ENCODE results near the gene ZNF319. TPM values are rescaled to one million over a fixed set of nuclear protein-coding genes. Genes with fewer than 3 reads are reported as not detected.
A peak's percentile ranks its signal among the peaks of the same experiment; 100 is the strongest.

Gene ZNF319
- total RNA-seq, 2 experiments from 2014 or later = 19.8 to 20.2 TPM

- Mint-ChIP-seq H3K27me3 (peaks cover 18% of the 10 kb centered on the region), H3K4me3 (no peak overlapping the region), H3K36me3 (ENCODE audit: low read depth) (no peaks in the 10 kb centered on the region), H3K4me1 (peaks cover 1% of the 10 kb centered on the region), H3K27ac (no peak overlapping the region), H3K9me3 (no peaks in the 10 kb centered on the region)
- ChIA-PET CTCF (no interaction called here), POLR2A (no interaction called here)
- DNase-seq = no peak
Measured at GRCh38 chr16:58031016-58031800, 30.7 kb upstream of the ZNF319 start.

GRCh38 chr16:58030136-58030840 is 29.8 kb upstream of the ZNF319 start:
- ChIA-PET POLR2A (no interaction called here), CTCF (interaction anchor here (0.9 kb wide), 1 partner anchor 67 kb away, joined by 3 read pairs; no protein-coding TSS in a partner anchor)
- Mint-ChIP-seq H3K36me3 (ENCODE audit: low read depth) (no peaks in the 10 kb centered on the region), H3K4me3 (no peak overlapping the region), H3K4me1 (peaks cover 1% of the 10 kb centered on the region), H3K27ac (no peak overlapping the region), H3K27me3 (peaks cover 18% of the 10 kb centered on the region), H3K9me3 (no peaks in the 10 kb centered on the region)
- DNase-seq = no peak

- H3K4me1 Mint-ChIP-seq = peaks cover 8% of the 10 kb centered on the region
- H3K27ac Mint-ChIP-seq = no peak overlapping the region
- CTCF ChIA-PET = interaction anchor here (0.9 kb wide), 1 partner anchor 68 kb away, joined by 3 read pairs; no protein-coding TSS in a partner anchor
- H3K36me3 Mint-ChIP-seq (ENCODE audit: low read depth) = no peaks in the 10 kb centered on the region
- DNase-seq = no peak
- POLR2A ChIA-PET = no interaction called here
- no peaks in the 10 kb centered on the region for H3K9me3 Mint-ChIP-seq
- no peak overlapping the region for H3K4me3 Mint-ChIP-seq
- peaks cover 23% of the 10 kb centered on the region for H3K27me3 Mint-ChIP-seq
Measured at GRCh38 chr16:58029410-58029809, 28.9 kb upstream of the ZNF319 start.

GRCh38 chr16:58028541-58029070 is 28.1 kb upstream of the ZNF319 start:
- Mint-ChIP-seq H3K9me3 (no peaks in the 10 kb centered on the region), H3K36me3 (ENCODE audit: low read depth) (no peaks in the 10 kb centered on the region), H3K4me1 (peaks cover 12% of the 10 kb centered on the region), H3K4me3 (no peak overlapping the region), H3K27me3 (peaks cover 23% of the 10 kb centered on the region), H3K27ac (no peak overlapping the region)
- DNase-seq = no peak
- CTCF ChIA-PET = interaction anchor here (0.5 to 1.1 kb wide), 2 partner anchors 30 to 93 kb away, joined by 3 read pairs; no protein-coding TSS in a partner anchor
- POLR2A ChIA-PET = no interaction called here

- ChIA-PET POLR2A (no interaction called here), CTCF (interaction anchor here (1.1 kb wide), 1 partner anchor 94 kb away, joined by 3 read pairs; no protein-coding TSS in a partner anchor)
- Mint-ChIP-seq H3K4me1 (peaks cover 13% of the 10 kb centered on the region), H3K4me3 (no peak overlapping the region), H3K9me3 (no peaks in the 10 kb centered on the region), H3K36me3 (ENCODE audit: low read depth) (no peaks in the 10 kb centered on the region), H3K27me3 (peaks cover 23% of the 10 kb centered on the region), H3K27ac (no peak overlapping the region)
- no peak for DNase-seq
Measured at GRCh38 chr16:58027916-58028455, 27.5 kb upstream of the ZNF319 start.

GRCh38 chr16:58027161-58027915 is 26.9 kb upstream of the ZNF319 start:
- H3K27ac Mint-ChIP-seq = no peak overlapping the region
- H3K4me1 Mint-ChIP-seq = peaks cover 13% of the 10 kb centered on the region
- POLR2A ChIA-PET = no interaction called here
- no peak for DNase-seq
- no peaks in the 10 kb centered on the region for H3K9me3 Mint-ChIP-seq
- CTCF ChIA-PET = interaction anchor here (1.1 to 1.6 kb wide), 2 partner anchors 94 to 102 kb away, joined by 3 to 4 read pairs; partner anchors contain the start of gene CFAP20
- peaks cover 23% of the 10 kb centered on the region for H3K27me3 Mint-ChIP-seq
- H3K36me3 Mint-ChIP-seq (ENCODE audit: low read depth) = no peaks in the 10 kb centered on the region
- H3K4me3 Mint-ChIP-seq = no peak overlapping the region

GRCh38 chr16:58026705-58027160 is 26.3 kb upstream of the ZNF319 start:
- POLR2A ChIA-PET = interaction anchor here (2.3 kb wide), 1 partner anchor 103 kb away, joined by 12 read pairs; the partner anchor contains the start of gene CFAP20
- Mint-ChIP-seq H3K9me3 (no peaks in the 10 kb centered on the region), H3K4me1 (peaks cover 13% of the 10 kb centered on the region), H3K4me3 (peak overlapping the region; percentile 43), H3K27me3 (peaks cover 23% of the 10 kb centered on the region), H3K27ac (no peak overlapping the region), H3K36me3 (ENCODE audit: low read depth) (no peaks in the 10 kb centered on the region)
- CTCF ChIA-PET = interaction anchor here (1.6 kb wide), 1 partner anchor 103 kb away, joined by 4 read pairs; the partner anchor contains the start of gene CFAP20
- DNase-seq = no peak

GRCh38 chr16:58026139-58026704 is 25.8 kb upstream of the ZNF319 start:
- H3K9me3 Mint-ChIP-seq = no peaks in the 10 kb centered on the region
- ChIA-PET CTCF (interaction anchor here (1.6 to 2.7 kb wide), 2 partner anchors 95 to 103 kb away, joined by 4 to 10 read pairs; partner anchors contain the start of gene CFAP20), POLR2A (interaction anchor here (2.3 kb wide), 1 partner anchor 103 kb away, joined by 12 read pairs; the partner anchor contains the start of gene CFAP20)
- no peak for DNase-seq
- peaks cover 13% of the 10 kb centered on the region for H3K4me1 Mint-ChIP-seq
- peaks cover 23% of the 10 kb centered on the region for H3K27me3 Mint-ChIP-seq
- peak overlapping the region; percentile 43 for H3K4me3 Mint-ChIP-seq
- no peak overlapping the region for H3K27ac Mint-ChIP-seq
- H3K36me3 Mint-ChIP-seq (ENCODE audit: low read depth) = no peaks in the 10 kb centered on the region

GRCh38 chr16:58025351-58026138 is 25.1 kb upstream of the ZNF319 start, which contains the start of gene MMP15:
Gene MMP15, plus strand, starts transcription at chr16:58025754. Its CDS starts 597 bp downstream, at chr16:58026351.
- peak within 1 kb of the TSS; percentile 26 for H3K27ac Mint-ChIP-seq
- peak within 1 kb of the TSS; percentile 84 for H3K4me3 Mint-ChIP-seq
- H3K9me3 Mint-ChIP-seq = no peaks in the 10 kb centered on the region
- POLR2A ChIA-PET = interaction anchor here (1.0 to 2.3 kb wide), 5 partner anchors 10 to 579 kb away, joined by 3 to 12 read pairs (median 5); partner anchors contain the start of gene CFAP20
- CTCF ChIA-PET = interaction anchor here (0.6 to 2.7 kb wide), 7 partner anchors 24 to 150 kb away, joined by 3 to 10 read pairs (median 6); partner anchors contain the start of genes CFAP20 and USB1
- H3K4me1 Mint-ChIP-seq = peaks cover 17% of the 10 kb centered on the region
- peak; percentile 68 for DNase-seq
- peaks cover 23% of the 10 kb centered on the region for H3K27me3 Mint-ChIP-seq
- peaks cover 4% of the 10 kb centered on the region for H3K36me3 Mint-ChIP-seq (ENCODE audit: low read depth)

GRCh38 chr16:58024486-58025350 is 24.2 kb upstream of the ZNF319 start:
- ChIA-PET CTCF (interaction anchor here (0.6 to 2.7 kb wide), 10 partner anchors 11 to 448 kb away, joined by 3 to 10 read pairs (median 6); partner anchors contain the start of genes CFAP20, KATNB1 and USB1), POLR2A (interaction anchor here (0.6 to 2.3 kb wide), 7 partner anchors 11 to 578 kb away, joined by 3 to 12 read pairs (median 5); partner anchors contain the start of gene CFAP20)
- H3K9me3 Mint-ChIP-seq = no peaks in the 10 kb centered on the region
- H3K27ac Mint-ChIP-seq = peak overlapping the region; percentile 26
- peaks cover 21% of the 10 kb centered on the region for H3K27me3 Mint-ChIP-seq
- DNase-seq = peak; percentile 39
- H3K4me3 Mint-ChIP-seq = peak overlapping the region; percentile 84
- peaks cover 22% of the 10 kb centered on the region for H3K4me1 Mint-ChIP-seq
- peaks cover 7% of the 10 kb centered on the region for H3K36me3 Mint-ChIP-seq (ENCODE audit: low read depth)
